ENCODE results near the gene NOS3. TPM values are rescaled to one million over a fixed set of nuclear protein-coding genes. Genes with fewer than 3 reads are reported as not detected.
A peak's percentile ranks its signal among the peaks of the same experiment; 100 is the strongest.

Gene NOS3
- total RNA-seq, 1 donor from 2014 or later: 7.4 TPM

- no peak for DNase-seq (ENCODE audit: low read depth, low spot score)
- Mint-ChIP-seq H3K36me3 (ENCODE audit: low read depth) (no peaks in the 10 kb centered on the region), H3K4me1 (no peaks in the 10 kb centered on the region), H3K27me3 (ENCODE audit: low read depth) (peaks cover 15% of the 10 kb centered on the region), H3K27ac (ENCODE audit: unreplicated experiment) (no peak overlapping the region), H3K9me3 (no peaks in the 10 kb centered on the region), H3K4me3 (no peak overlapping the region)
- TF ChIP-seq CTCF (conservative IDR thresholded peaks at IDR 0.05): no peak
These were observed 56.1 kb downstream of the NOS3 start for GRCh38 chr7:151046603-151047573.

- H3K9me3 Mint-ChIP-seq: no peaks in the 10 kb centered on the region
- TF ChIP-seq CTCF (conservative IDR thresholded peaks at IDR 0.05): no peak
- no peak within 1 kb of the TSS for H3K27ac Mint-ChIP-seq (ENCODE audit: unreplicated experiment)
- DNase-seq (ENCODE audit: low read depth, low spot score): no peak
- no peaks in the 10 kb centered on the region for H3K36me3 Mint-ChIP-seq (ENCODE audit: low read depth)
- peak within 1 kb of the TSS; percentile 54 for H3K4me3 Mint-ChIP-seq
- H3K4me1 Mint-ChIP-seq: no peaks in the 10 kb centered on the region
- peaks cover 19% of the 10 kb centered on the region for H3K27me3 Mint-ChIP-seq (ENCODE audit: low read depth)
These were observed 57.4 kb downstream of the NOS3 start, which contains the start of gene ASIC3 for GRCh38 chr7:151047976-151048815. ASIC3 (plus strand) TSS chr7:151048531; CDS start chr7:151048886, 355 bp downstream.

- H3K27me3 Mint-ChIP-seq (ENCODE audit: low read depth): peaks cover 19% of the 10 kb centered on the region
- no peaks in the 10 kb centered on the region for H3K36me3 Mint-ChIP-seq (ENCODE audit: low read depth)
- no peaks in the 10 kb centered on the region for H3K4me1 Mint-ChIP-seq
- H3K4me3 Mint-ChIP-seq: no peak overlapping the region
- H3K27ac Mint-ChIP-seq (ENCODE audit: unreplicated experiment): no peak overlapping the region
- no peak for TF ChIP-seq CTCF (conservative IDR thresholded peaks at IDR 0.05)
- DNase-seq (ENCODE audit: low read depth, low spot score): no peak
- no peaks in the 10 kb centered on the region for H3K9me3 Mint-ChIP-seq
These were observed 58.2 kb downstream of the NOS3 start for GRCh38 chr7:151048911-151049463.

GRCh38 chr7:151051108-151051507 is 60.3 kb downstream of the NOS3 start:
- Mint-ChIP-seq H3K27ac (ENCODE audit: unreplicated experiment) (no peak overlapping the region), H3K36me3 (ENCODE audit: low read depth) (no peaks in the 10 kb centered on the region), H3K4me3 (no peak overlapping the region), H3K27me3 (ENCODE audit: low read depth) (peaks cover 19% of the 10 kb centered on the region), H3K9me3 (no peaks in the 10 kb centered on the region), H3K4me1 (peaks cover 2% of the 10 kb centered on the region)
- no peak for TF ChIP-seq CTCF (conservative IDR thresholded peaks at IDR 0.05)
- DNase-seq (ENCODE audit: low read depth, low spot score): peak; percentile 55

GRCh38 chr7:151053096-151053495 is 62.3 kb downstream of the NOS3 start:
- Mint-ChIP-seq H3K4me3 (peak overlapping the region; percentile 28), H3K27me3 (ENCODE audit: low read depth) (peaks cover 16% of the 10 kb centered on the region)
- no peak for TF ChIP-seq CTCF (conservative IDR thresholded peaks at IDR 0.05)

More at GRCh38 chr7:151053096-151053495, 62.3 kb downstream of the NOS3 start:
- Mint-ChIP-seq H3K4me1 (peaks cover 21% of the 10 kb centered on the region), H3K36me3 (ENCODE audit: low read depth) (no peaks in the 10 kb centered on the region), H3K9me3 (no peaks in the 10 kb centered on the region), H3K27ac (ENCODE audit: unreplicated experiment) (no peak overlapping the region)
- DNase-seq (ENCODE audit: low read depth, low spot score): no peak
